HG02623 (cell line): Measurements from ENCODE around the gene SH3BP4.

Experiments
- ATAC-seq: cut with Tn5 transposase; IDR thresholded peaks from one replicate; pipeline ENCODE4 v1.9.1; 2021; ENCODE audit warnings: moderate library complexity; ENCODE audit not compliant: unreplicated experiment

Gene SH3BP4

GRCh38 chr2:234951664-234952269 lies at the start of gene SH3BP4:
SH3BP4 (plus strand) TSS chr2:234952017; CDS start chr2:235035003, 82,986 bp downstream.
- ATAC-seq = no peak

DNA sequence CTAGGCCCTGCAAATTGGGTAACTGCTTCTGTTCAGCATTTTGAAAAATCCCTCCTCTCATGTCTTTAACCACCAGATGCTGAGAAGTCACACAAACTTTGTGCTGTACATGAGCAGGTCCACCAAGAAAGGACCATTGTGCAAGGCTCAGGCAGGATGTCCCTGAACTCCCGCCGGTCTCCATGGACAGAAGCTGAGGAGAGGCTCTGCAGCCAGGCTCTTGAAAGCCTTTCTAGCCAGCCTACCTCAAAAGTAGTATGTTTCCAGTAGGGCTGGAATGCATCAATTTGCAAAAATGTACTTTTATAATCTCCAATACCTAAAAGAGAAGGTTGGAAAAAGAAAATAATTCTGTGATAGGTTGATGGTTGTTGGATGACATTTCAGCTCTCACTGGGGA lies 47.0 kb upstream of the SH3BP4 start:
- ATAC-seq = no peak

- no peak for ATAC-seq
Measured at GRCh38 chr2:234905547-234906265, 46.1 kb upstream of the SH3BP4 start.

DNA sequence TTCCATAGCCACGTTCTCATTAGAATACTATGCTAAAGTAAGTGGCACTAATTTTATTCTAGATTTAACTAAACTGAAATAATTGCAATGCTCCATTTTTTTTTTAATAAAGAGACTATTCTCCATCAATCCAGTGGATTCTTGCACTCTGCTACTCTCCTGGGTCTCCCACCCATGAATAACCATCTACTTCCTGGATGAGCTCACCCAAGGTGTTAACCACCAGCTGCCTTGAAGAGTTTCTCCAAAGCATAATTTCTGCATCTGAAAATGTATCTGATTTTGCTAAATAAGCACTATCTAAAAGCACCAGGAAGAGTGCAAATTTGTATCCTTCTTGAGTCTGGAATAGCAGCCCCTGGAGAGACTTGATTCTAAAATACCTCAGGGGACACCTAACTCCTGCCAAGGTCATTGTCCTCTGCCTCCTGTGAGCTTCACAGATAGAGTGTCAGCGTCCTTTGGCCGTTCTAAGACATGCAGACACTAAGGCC lies 41.6 kb upstream of the SH3BP4 start:
- no peak for ATAC-seq

GRCh38 chr2:234911271-234911670 lies 40.5 kb upstream of the SH3BP4 start:
- no peak for ATAC-seq

DNA sequence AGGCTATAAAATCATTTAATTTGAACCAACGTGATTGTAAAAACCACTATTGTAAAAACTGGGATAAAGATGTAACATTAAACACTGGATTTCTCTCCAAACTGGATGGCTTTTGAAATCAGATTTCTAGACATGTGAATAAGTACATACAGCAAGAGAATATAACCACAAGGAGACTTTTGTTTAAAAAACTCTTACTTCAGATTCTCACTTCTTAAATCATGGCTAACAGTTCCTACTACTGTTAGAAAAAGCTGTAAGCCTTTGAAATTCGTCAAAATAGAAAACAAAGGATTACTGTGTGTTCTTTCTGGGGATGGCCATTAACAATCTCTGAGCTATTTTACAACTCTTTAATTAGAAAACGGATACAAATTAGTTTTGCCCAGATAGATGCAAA lies 39.4 kb upstream of the SH3BP4 start:
- ATAC-seq = no peak

GRCh38 chr2:234913208-234913626 lies 38.6 kb upstream of the SH3BP4 start:
- no peak for ATAC-seq

DNA sequence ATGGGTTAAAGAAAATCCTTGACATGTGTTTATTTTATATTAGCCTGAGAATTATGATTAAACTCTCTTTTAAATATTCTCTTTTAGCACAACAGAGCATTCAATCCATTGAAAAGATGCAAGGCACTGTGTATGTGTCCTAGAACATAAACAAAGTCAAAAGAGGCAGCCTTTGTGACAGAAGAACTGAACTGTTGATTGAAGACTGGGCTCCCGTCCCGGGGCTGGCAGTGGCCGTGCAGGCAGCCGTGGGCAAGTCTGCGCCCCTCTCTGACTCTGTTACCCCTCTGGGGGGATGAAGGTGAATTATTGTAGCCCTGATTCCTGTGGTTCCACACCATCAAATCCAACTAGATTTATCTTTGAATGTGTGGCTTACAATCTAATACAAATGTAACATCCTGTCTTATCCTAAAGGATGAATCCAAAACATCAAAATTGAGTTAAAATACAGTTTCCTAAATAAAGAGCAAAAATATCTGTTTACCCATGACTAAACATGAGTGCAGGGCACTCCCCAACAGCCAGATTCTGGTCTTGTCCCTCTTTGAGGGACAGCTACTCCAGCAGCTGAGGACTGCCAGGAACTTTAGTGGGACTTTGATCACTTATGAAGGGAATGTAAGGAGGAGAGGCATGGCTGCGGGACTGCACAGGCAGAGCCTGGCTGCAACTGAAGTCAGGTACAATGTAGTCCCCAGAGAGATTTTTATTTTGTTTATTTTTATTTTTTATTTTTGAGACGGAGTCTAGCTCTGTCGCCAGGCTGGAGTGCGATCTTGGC lies 37.3 kb upstream of the SH3BP4 start:
- ATAC-seq = no peak

GRCh38 chr2:234916674-234917073 lies 35.1 kb upstream of the SH3BP4 start:
- ATAC-seq = no peak

DNA sequence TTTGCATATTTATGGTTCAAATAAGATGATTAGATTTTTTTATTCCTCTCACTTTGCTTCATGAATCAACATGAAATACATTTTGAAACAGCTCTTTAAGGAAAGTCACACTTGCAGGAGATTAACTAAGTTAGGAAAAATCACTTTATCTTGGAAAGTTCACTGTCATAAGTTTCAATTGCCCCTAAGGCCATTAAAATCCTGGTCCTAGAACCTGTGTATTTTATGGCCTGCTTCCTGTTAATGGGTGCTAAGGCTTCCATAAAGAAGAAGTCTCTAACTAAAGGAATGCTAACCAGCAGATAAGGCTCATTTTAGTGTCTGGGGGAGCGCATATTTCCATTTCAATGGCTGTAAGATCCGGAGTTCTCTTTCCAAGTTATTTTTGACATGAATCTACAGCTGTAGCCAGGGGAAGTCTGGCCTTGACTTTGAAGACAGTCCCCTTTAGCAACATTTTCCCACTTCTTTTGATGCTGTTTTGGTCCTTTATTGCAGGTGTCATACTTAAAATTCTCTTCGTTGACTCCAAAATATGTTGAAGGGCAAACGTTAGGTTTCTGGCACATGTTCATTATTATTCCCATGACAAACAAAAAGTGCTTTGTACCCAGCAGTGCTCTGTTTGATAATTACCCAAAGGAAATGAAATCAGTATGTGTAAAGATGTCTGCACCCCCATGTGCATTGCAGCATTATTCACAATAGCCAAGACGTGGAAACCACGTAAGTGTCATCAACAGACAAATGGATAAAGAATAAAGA lies 34.4 kb upstream of the SH3BP4 start:
- ATAC-seq = no peak

- no peak for ATAC-seq
Measured at GRCh38 chr2:234919711-234920110, 32.1 kb upstream of the SH3BP4 start.

GRCh38 chr2:234920836-234921235 lies 31.0 kb upstream of the SH3BP4 start:
- ATAC-seq = no peak

DNA sequence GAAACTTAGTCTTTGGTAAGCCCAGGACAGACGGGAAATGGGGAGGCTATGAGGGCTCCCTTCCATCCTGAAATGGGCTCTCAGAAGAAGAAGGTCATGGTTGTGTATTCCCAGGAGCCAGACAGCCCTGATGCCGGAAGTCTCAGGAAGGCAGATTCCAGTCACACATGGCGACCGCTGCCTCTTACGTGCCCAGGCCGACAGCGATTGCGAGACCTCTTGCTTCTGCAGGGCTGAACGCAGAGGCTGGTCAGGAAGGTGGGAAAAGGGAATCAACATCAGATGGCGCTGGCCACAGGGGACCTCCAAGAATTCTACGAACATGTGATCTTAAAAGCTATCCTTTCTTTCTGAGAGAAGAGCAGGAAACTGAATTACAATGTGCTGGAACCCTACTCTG lies 22.8 kb upstream of the SH3BP4 start:
- no peak for ATAC-seq

DNA sequence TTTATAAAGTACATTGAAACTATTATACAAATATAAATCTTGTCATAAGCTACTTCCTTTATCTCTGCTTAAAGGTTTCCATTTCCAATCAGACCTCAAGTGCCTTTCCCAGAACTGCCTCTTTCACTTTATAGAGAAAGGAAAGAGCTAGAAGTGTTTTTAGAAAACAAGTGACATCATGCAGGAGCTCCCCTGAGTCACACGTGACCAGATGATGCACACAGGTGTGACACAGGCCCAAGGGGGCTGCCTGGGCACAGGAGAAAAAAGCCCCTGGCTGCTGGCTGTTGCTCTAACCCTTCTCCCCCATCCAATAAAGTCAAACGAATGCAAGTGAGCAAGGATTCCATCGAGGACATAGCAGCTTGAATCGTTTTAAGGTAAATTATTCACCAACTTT lies 21.4 kb upstream of the SH3BP4 start:
- no peak for ATAC-seq

- no peak for ATAC-seq
Measured at GRCh38 chr2:234931371-234931770, 20.4 kb upstream of the SH3BP4 start.

DNA sequence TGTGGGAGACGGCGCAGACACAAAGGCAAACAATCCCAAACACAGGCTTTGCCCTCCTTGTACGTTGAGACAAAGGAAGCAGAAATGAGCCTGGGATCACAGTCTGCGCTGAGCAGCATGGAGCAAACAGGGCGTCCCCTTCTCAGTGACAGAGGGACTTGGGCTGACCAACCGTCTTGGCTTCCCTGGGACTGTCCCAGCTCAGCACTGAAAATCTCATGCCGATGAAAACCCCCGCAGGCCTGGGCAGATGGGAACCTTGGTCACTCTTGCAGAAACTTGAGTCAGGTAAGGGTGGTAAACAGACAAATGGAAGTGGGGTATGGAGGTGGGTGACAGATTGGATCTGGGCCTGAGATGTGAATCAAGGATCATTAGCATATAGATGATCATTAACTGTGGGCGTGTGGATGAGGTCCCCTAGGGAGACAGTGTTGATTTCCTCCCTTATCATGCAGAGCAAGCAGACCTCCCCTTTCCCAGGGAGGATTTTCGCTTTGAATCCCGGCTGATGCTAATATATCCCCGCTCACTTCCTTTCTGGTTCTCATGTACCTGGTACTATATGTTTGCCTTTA lies 19.1 kb upstream of the SH3BP4 start:
- no peak for ATAC-seq

DNA sequence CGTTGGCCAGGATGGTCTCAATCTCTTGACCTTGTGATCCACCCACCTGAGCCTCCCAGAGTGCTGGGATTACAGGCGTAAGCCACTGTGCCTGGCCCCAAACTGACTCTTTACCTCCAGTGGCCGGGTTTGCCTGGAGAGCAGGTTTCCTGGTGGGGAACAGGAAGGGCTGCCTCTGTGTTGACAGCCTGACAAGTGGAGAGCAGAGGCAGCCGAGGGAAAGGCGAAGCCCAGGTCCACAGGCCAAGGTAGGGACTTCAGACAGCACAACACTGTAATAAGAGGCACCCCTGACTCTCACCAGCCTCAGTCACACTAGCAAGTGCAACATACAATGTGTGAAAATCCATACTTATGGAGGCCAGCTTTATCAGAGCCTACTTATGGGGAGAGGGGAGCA lies 16.5 kb upstream of the SH3BP4 start:
- ATAC-seq = no peak

- no peak for ATAC-seq
Measured at GRCh38 chr2:234939576-234939975, 12.2 kb upstream of the SH3BP4 start.

DNA sequence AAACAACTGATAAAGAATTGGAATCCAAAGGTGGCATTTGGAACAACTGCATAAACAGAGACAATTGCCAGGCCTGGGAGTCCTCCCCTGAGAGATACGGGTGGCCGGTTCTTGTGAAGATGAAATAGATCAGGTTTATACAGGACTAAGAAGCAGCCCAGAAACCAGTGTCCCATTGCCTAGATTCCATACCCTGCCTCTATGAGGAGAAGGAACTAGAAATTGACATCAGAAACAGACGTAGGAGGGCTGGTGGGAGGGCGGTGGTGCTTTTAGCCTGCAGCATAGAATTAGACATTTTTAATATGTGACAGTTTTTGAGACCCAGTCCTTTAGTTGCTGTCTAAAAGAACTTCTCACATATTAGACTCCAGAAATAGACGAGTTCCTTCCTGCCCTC lies 11.8 kb upstream of the SH3BP4 start:
- no peak for ATAC-seq

DNA sequence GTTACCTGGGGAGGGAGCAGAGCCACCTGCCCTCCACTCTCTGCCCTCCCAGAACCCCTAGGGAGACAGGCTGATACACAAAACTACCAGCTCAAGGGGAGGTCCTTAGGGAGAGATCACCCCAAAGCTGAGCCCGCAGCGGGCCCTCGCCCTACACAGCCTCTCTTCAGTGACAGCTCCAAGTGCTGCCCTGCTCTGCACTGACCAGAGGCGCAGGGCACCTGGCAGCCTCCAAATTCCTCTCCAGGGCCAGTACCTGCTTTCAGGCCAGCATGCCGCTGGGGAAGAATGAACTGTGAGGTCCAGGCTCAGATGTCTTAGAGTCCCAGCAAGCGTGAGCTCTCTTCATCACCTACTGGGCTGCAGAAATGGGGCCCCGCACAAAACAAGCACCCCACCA lies 11.3 kb upstream of the SH3BP4 start:
- ATAC-seq = no peak
